Kidney epithelial cell (primary cell): ENCODE data around the gene LDLRAD4. TPM values are rescaled to one million over a fixed set of nuclear protein-coding genes. Genes with fewer than 3 reads are reported as not detected.

Experiments
- DNase-seq: peaks from one replicate; pipeline ENCODE4 v3.0.0-alpha.2; 2010; ENCODE audit warnings: low read depth
- H3K27me3 ChIP-seq: 2 replicates; pipeline ENCODE4 v1.6.0; 2011; ENCODE audit warnings: low read length; ENCODE audit not compliant: control insufficient read depth, insufficient read depth
- H3K36me3 ChIP-seq: 2 replicates; pipeline ENCODE4 v1.5.1; 2011; ENCODE audit warnings: low read length; ENCODE audit not compliant: control insufficient read depth, insufficient read depth
- H3K4me3 ChIP-seq: 2 replicates; pipeline ENCODE4 v1.5.1; 2011; ENCODE audit warnings: low read depth, mild to moderate bottlenecking, control low read depth, low read length
- total RNA-seq: library from RNA; depleted of rRNA; stranded (reverse); fragments of >200 nt; gene quantifications from 2 replicates; pipeline ENCODE4 v1.2.3, GENCODE V29; 2015
- TF ChIP-seq, protein P1 (sequence below): IDR thresholded peaks from 2 replicates; pipeline ENCODE4 v1.5.1; 2011; ENCODE audit warnings: mild to moderate bottlenecking, moderate library complexity, low read length, control low read depth, inconsistent platforms; ENCODE audit not compliant: insufficient read depth, poor library complexity, severe bottlenecking

LDLRAD4 gene
- total RNA-seq, 1 donor from 2014 or later: 5.8 TPM

DNA sequence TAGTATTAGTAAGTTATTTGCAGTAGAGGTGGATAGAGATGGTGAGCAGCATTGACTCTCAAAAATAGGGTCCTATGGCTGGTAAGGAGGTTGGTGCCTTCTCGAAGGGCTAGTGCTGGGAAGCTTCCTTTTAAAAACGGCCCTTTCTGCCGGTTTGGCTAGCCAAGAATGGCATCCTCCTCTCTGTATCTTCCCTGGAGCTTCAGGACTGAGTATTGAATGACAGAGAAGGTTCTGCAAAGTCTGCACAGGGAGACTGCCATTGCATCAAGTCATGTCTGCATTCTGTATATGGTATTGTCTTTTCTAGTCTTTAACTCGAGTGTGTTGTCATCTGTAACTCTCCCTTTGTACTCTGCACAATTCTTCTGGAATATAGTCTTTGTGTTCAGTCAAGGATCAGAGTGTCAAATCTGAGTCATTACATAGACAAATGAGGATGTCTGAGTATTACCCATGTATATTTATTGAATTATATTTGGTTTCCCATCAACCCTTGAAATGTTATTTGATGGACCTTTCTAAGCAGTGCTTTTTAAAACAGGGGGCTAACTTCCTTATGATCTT lies 1.1 kb downstream of the LDLRAD4 start:
- TF ChIP-seq, protein P1, sequence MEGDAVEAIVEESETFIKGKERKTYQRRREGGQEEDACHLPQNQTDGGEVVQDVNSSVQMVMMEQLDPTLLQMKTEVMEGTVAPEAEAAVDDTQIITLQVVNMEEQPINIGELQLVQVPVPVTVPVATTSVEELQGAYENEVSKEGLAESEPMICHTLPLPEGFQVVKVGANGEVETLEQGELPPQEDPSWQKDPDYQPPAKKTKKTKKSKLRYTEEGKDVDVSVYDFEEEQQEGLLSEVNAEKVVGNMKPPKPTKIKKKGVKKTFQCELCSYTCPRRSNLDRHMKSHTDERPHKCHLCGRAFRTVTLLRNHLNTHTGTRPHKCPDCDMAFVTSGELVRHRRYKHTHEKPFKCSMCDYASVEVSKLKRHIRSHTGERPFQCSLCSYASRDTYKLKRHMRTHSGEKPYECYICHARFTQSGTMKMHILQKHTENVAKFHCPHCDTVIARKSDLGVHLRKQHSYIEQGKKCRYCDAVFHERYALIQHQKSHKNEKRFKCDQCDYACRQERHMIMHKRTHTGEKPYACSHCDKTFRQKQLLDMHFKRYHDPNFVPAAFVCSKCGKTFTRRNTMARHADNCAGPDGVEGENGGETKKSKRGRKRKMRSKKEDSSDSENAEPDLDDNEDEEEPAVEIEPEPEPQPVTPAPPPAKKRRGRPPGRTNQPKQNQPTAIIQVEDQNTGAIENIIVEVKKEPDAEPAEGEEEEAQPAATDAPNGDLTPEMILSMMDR: no peak

GRCh38 chr18:13220361-13220991 lies 1.9 kb downstream of the LDLRAD4 start:
- TF ChIP-seq, protein P1: no peak
- no peak overlapping the region for H3K4me3 ChIP-seq
- H3K27me3 ChIP-seq: peaks cover 30% of the 10 kb centered on the region
- no peaks in the 10 kb centered on the region for H3K36me3 ChIP-seq
- no peak for DNase-seq

More for the DNA sequence above, 1.1 kb downstream of the LDLRAD4 start:
- Histone ChIP-seq H3K4me3 (no peak overlapping the region), H3K36me3 (no peaks in the 10 kb centered on the region), H3K27me3 (peaks cover 30% of the 10 kb centered on the region)
- no peak for DNase-seq

- TF ChIP-seq, protein P1: no peak
- H3K36me3 ChIP-seq: no peaks in the 10 kb centered on the region
- H3K4me3 ChIP-seq: no peak overlapping the region
- no peak for DNase-seq
- peaks cover 25% of the 10 kb centered on the region for H3K27me3 ChIP-seq
Measured at GRCh38 chr18:13221869-13222855, 3.6 kb downstream of the LDLRAD4 start.

DNA sequence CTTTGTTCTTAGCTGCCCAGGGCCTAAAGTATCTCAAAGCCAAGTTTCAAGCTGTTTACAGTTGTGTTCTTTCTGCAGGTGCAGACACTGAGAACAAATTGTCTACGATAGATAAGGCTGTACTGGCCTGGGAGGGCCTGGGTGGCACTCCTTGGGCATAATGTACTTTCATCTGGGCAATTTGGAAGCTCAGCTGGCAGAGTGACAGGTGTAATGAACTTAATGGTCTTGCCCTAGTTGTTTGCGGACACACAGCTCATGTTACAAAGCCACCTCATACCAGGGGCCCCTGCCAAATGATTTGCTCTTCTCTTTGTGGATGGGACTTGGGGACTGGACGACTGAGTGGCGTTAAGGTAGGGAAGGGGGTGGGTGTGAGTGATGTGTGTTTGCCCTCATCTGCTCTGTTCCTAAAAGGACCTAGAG lies 4.3 kb downstream of the LDLRAD4 start:
- Histone ChIP-seq H3K4me3 (no peak overlapping the region), H3K36me3 (no peaks in the 10 kb centered on the region), H3K27me3 (peaks cover 25% of the 10 kb centered on the region)
- DNase-seq: no peak
- TF ChIP-seq, protein P1: no peak

DNA sequence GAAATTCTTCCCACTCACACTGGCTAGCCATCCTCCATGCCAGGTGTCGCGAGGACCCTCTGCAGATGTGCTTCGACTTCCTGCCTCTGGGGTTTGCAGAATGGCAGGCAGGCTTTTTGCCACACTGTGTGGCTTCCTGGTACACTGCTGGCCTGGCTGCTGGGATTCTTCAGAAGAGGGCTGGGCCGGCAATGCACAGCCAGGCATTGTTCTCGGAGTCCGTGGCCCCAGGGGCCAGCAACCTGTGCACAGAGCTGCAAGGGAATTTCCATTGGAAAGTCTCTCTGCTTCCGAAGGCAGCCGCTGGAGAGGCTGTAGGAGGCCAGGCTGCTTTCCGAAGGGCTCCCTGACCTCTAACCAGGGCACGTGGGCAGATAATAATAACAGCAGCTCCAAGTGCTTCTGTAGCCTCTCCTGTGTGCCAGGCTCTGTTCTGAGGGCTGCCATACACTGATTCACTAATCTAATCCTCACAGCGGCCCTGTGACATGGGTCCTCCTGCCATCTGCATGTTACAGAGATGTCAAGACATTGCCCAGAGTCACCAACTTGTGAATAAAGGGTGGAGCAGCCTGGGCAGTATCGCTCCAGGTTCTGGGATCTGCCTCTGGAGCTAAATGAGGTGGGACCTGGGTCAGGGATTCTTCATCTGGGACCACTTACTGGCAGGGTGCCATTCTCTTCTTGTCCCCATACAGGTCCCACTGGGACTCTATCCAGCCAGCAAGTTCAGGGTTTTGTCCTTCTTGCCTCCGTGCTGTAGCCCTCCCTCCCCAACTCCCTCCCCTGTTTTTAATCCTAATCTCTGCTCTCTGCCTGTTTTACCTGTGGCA lies 5.0 kb downstream of the LDLRAD4 start:
- no peak for DNase-seq
- TF ChIP-seq, protein P1: no peak
- Histone ChIP-seq H3K27me3 (peaks cover 18% of the 10 kb centered on the region), H3K4me3 (no peak overlapping the region), H3K36me3 (no peaks in the 10 kb centered on the region)
